Esophagus muscularis mucosa (tissue), 4 donors: ENCODE results near the gene PPAN. TPM values are rescaled to one million over a fixed set of nuclear protein-coding genes. Genes with fewer than 3 reads are reported as not detected.

Experiments
- DNase-seq: peaks from one replicate; pipeline ENCODE4 v3.0.0-alpha.2; 2017; ENCODE audit errors: extremely low spot score
- H3K27ac ChIP-seq, 4 donors: fragments of 200-600 bp; sonication (generic); replicated peaks in 1 of 4; 1 replicate in 3 of 4; 2 replicates in 1 of 4; pipeline ENCODE4 v1.5.1; 2016 to 2019; ENCODE audit warnings: mild to moderate bottlenecking in 1 of 4
- H3K27me3 ChIP-seq, 4 donors: fragments of 200-600 bp; sonication (generic); one replicate each; pipeline versions ENCODE4 v1.5.1 to v1.6.0; 2016 to 2019
- H3K36me3 ChIP-seq, 4 donors: fragments of 200-600 bp; sonication (generic); one replicate each; pipeline ENCODE4 v1.5.1; 2016 to 2019
- H3K4me1 ChIP-seq, 4 donors: fragments of 200-600 bp; sonication (generic); one replicate each; pipeline ENCODE4 v1.5.1; 2016 to 2019
- H3K4me3 ChIP-seq, 4 donors: fragments of 200-600 bp; sonication (generic); 1 replicate in 2 of 4; 2 replicates in 2 of 4; pipeline ENCODE4 v1.5.1; 2016 to 2019; ENCODE audit warnings: mild to moderate bottlenecking in 4 of 4, moderate library complexity in 1 of 4
- H3K9me3 ChIP-seq, 4 donors: fragments of 200-600 bp; sonication (generic); 1 replicate in 3 of 4; 2 replicates in 1 of 4; pipeline ENCODE4 v1.5.1; 2016 to 2019
- EP300 ChIP-seq: sonication (generic); formaldehyde crosslinking; IDR thresholded peaks from one replicate; pipeline ENCODE4 v1.6.1; 2017; ENCODE audit warnings: antibody characterized with exemption
- POLR2A ChIP-seq: fragments of 450-650 bp; IDR thresholded peaks from one replicate; pipeline ENCODE4 v1.6.1; 2017; ENCODE audit warnings: antibody characterized with exemption, moderate library complexity, mild to moderate bottlenecking, low read depth
- POLR2AphosphoS5 ChIP-seq, 2 donors: sonication (generic); formaldehyde crosslinking; IDR thresholded peaks; one replicate each; pipeline ENCODE4 v1.6.1; 2017; ENCODE audit warnings: antibody characterized with exemption in 2 of 2
- WGBS: methylation state at CpG from one replicate; pipeline ENCODE4 v1.1.5; 2018; 5-methylcytosine and 5-hydroxymethylcytosine counted together
- intact Hi-C: fragments of 100-400 bp; cut with DNase I; formaldehyde crosslinking; loops from one replicate; pipeline ENCODE4 v1.15.1; 2023
- total RNA-seq, 4 donors: library from RNA; depleted of rRNA; stranded (reverse); fragments of >200 nt; gene quantifications; one replicate each; pipeline versions ENCODE4 v1.1.0 to v1.2.1, GENCODE V29; 2016
- TF ChIP-seq, protein P1 (sequence below), 3 experiments: fragments of 200-600 bp in 2 of 3; fragments of 450-650 bp in 1 of 3; sonication (generic) in 2 of 3; IDR thresholded peaks; one replicate each; pipeline ENCODE4 v1.5.1; 2017 to 2019; ENCODE audit warnings: antibody characterized with exemption in 3 of 3, mild to moderate bottlenecking in 2 of 3, moderate library complexity in 1 of 3

PPAN gene
- total RNA-seq, 4 donors from 2014 or later, result 22.7 to 39.3 (median 29.1) TPM

DNA sequence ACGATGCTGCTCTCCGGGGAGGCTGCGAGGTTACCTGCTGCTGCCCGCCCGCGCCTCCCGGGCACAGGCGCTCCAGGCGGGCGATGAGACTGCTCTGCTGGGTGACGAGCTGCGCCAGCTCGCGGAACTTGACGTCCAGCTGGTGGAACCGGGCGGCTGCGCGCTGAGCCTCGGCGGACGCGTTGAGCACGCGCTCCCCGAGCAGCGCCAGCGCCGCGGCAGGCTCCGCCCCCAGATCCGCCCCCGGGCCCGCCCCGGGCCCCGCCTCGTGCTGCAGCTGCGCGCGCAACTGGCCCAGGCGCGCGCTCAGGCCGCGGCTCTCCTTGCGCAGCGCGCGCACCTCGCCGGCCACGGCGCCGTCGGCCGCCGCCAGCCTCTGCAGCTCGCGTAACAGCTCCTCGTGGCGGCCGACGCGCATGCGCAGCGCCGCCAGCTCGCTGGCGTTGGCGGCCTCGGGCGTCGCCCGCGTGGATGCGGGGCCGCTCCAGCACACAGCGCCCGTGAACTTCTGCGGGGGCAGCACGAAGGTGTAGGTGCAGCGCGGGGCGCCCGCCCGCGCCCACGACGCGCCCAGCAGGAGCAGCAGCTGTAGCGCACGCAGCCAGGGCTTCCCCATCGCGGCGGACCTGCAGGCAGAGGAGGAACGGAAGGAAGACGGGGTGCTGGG lies 10.1 kb upstream of the PPAN start:
- peaks cover 0 to 25% (median 20%) of the 10 kb centered on the region in 4 donors for H3K36me3 ChIP-seq
- H3K4me3 ChIP-seq, result peak overlapping the region; percentile 53 to 57 (median 56)
- TF ChIP-seq POLR2AphosphoS5 (IDR thresholded peaks at IDR 0.05) (peak; percentile 64 to 79), EP300 (no peak), POLR2A (peak; percentile 9)
- TF ChIP-seq, protein P1, sequence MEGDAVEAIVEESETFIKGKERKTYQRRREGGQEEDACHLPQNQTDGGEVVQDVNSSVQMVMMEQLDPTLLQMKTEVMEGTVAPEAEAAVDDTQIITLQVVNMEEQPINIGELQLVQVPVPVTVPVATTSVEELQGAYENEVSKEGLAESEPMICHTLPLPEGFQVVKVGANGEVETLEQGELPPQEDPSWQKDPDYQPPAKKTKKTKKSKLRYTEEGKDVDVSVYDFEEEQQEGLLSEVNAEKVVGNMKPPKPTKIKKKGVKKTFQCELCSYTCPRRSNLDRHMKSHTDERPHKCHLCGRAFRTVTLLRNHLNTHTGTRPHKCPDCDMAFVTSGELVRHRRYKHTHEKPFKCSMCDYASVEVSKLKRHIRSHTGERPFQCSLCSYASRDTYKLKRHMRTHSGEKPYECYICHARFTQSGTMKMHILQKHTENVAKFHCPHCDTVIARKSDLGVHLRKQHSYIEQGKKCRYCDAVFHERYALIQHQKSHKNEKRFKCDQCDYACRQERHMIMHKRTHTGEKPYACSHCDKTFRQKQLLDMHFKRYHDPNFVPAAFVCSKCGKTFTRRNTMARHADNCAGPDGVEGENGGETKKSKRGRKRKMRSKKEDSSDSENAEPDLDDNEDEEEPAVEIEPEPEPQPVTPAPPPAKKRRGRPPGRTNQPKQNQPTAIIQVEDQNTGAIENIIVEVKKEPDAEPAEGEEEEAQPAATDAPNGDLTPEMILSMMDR (IDR thresholded peaks at IDR 0.05), result peak in 1 of 3 experiments; percentile 40
- H3K27ac ChIP-seq, result peak overlapping the region; percentile 70 to 83 (median 76)
- DNase-seq, result peak; percentile 93
- no peaks in the 10 kb centered on the region for H3K9me3 ChIP-seq
- H3K4me1 ChIP-seq, result peaks cover 9 to 18% (median 17%) of the 10 kb centered on the region in 4 donors
- H3K27me3 ChIP-seq, result no peaks in the 10 kb centered on the region
- WGBS, result 14% methylated on average over 10 of the region's 97 CpGs
- intact Hi-C loops, result no loop called here

DNA sequence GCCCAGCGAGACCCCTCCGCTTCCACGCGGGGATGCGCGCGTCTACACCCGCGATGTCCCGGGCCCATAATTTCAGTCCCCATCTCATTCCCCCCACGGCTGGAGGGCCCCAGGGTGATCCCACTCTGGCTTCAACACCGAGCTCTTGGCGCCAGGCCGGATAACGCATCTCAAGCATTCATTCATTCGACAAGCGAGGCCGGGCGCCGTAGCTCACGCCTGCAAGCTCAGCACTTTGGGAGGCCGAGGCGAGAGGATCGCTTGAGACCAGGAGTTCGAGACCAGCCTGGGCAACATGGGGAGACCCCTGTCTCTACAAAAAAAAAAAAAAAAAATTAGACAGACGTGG lies 9.6 kb upstream of the PPAN start:
- no peak for DNase-seq
- Histone ChIP-seq H3K27me3 (no peaks in the 10 kb centered on the region), H3K27ac (peak overlapping the region; percentile 66 to 83 (median 75)), H3K36me3 (peaks cover 0 to 20% (median 15%) of the 10 kb centered on the region in 4 donors), H3K4me3 (peak overlapping the region; percentile 53 to 57 (median 56)), H3K4me1 (peaks cover 9 to 18% (median 17%) of the 10 kb centered on the region in 4 donors), H3K9me3 (no peaks in the 10 kb centered on the region)
- WGBS, result 32% methylated on average over 15 of the region's 26 CpGs
- TF ChIP-seq EP300 (no peak), POLR2AphosphoS5 (IDR thresholded peaks at IDR 0.05) (no peak), POLR2A (no peak)
- TF ChIP-seq, protein P1 (IDR thresholded peaks at IDR 0.05), result no peak
- intact Hi-C loops, result no loop called here

DNA sequence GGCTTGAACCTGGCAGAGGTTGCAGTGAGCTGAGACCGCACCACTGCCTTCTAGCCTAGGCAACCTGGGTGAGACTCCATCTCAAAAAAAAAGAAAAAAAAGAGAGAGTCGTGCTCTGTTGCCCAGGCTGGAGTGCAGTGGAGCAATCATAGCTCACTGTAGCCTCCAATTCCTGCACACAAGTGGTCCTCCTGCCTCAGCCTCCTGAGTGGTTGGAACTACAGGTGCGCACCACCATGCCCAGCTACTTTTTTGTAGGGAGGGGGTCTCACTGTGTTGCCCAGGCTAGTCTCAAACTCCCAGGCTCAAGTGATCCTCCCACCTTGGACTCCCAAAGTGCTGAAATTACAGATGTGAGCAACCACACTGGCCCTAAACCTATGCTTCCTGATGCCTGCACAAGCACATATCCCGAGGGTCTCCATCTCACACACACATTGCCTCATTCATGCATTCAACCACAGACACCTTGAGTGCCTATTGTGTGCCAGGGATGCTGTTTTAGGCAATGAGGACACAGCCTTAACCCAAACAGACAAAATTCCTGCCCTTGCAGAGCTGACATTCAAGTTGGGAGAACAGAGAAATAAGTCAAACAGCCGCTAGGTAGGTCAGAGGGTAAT lies 5.9 kb upstream of the PPAN start:
- TF ChIP-seq, protein P1 (IDR thresholded peaks at IDR 0.05), result no peak
- no peak for TF ChIP-seq POLR2A
- TF ChIP-seq POLR2AphosphoS5 (IDR thresholded peaks at IDR 0.05), result no peak
- TF ChIP-seq EP300, result no peak
- peaks cover 9 to 17% (median 16%) of the 10 kb centered on the region in 4 donors for H3K4me1 ChIP-seq
- no peak overlapping the region for H3K27ac ChIP-seq
- H3K4me3 ChIP-seq, result no peak overlapping the region
- no peaks in the 10 kb centered on the region for H3K36me3 ChIP-seq
- WGBS, result 91% methylated on average over 5 of the region's 5 CpGs
- no peaks in the 10 kb centered on the region for H3K27me3 ChIP-seq
- intact Hi-C loops, result loop anchor here (10.0 kb wide), 1 partner anchor 155 kb away; the partner anchor contains the start of gene MRPL4
- no peak for DNase-seq
- no peaks in the 10 kb centered on the region for H3K9me3 ChIP-seq

DNA sequence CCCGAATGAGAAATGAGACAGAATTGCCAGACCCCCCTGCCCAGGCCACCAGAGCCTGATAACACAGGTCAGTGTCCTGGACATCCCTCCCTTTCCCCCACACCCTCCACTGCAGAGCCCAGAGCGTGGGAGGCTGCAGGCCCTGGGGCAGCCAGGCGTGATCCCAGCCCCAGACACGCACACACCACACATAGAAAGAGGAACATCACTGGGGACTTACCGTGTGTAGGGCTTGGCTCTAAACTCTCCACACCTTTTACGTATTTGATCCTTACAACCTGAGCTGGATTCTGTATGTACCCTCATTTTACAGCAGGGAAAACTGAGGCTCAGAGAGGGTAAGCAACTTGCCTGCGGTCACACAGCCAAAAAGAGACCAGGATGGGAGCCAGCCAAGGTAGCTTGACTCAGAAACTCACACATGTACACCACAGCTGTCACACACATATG lies 3.4 kb upstream of the PPAN start:
- DNase-seq, result no peak
- H3K27me3 ChIP-seq, result no peaks in the 10 kb centered on the region
- intact Hi-C loops, result loop anchor here (10.0 kb wide), 1 partner anchor 152 kb away; the partner anchor contains the start of gene MRPL4

More for the DNA sequence above, 3.4 kb upstream of the PPAN start:
- Histone ChIP-seq H3K27ac (no peak overlapping the region), H3K4me3 (no peak overlapping the region), H3K4me1 (peaks cover 13 to 21% (median 20%) of the 10 kb centered on the region in 4 donors), H3K9me3 (no peaks in the 10 kb centered on the region), H3K36me3 (peaks cover 4 to 9% (median 5%) of the 10 kb centered on the region in 4 donors)
- 52% methylated on average over 6 of the region's 7 CpGs for WGBS
- TF ChIP-seq POLR2A (no peak), EP300 (no peak), POLR2AphosphoS5 (IDR thresholded peaks at IDR 0.05) (no peak)
- TF ChIP-seq, protein P1 (IDR thresholded peaks at IDR 0.05), result no peak
